ENCODE measurements around the gene BGN. TPM values are rescaled to one million over a fixed set of nuclear protein-coding genes. Genes with fewer than 3 reads are reported as not detected.

The BGN gene
- total RNA-seq, 1 experiment from 2014 or later = 1.2 TPM

DNA sequence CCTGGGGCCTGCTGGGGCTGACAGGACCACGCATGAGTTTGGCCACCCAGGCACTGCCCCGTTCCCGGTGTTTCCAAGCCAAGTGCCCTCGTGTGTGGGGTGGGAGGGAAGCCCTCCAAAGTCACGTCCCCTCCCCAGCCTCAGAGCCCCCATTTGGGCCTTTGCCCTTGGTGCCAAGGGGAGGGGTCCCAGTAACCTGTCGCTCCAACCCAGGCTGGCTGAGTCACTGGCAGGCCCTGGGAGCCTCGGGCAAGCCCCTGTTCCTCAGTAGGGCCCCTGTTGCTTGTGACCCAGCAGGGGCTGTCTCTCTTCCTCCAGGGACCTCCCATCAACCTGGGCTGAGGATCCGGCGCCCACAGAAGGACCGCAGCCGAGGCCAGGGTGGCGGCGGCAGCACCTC, 13.7 kb upstream of the BGN start:
- Mint-ChIP-seq H3K9me3 (peaks cover 28 to 35% of the 10 kb centered on the region in 2 experiments), H3K27ac (no peak overlapping the region), H3K4me3 (no peak overlapping the region), H3K4me1 (peaks cover 2% of the 10 kb centered on the region in 2 experiments; a peak in 3 of 4 replicates), H3K36me3 (ENCODE audit: insufficient read depth in 1 of 3, low read depth in 3 of 3) (peaks cover 0 to 2% (median under 1%) of the 10 kb centered on the region in 3 experiments; a peak in 1 of 7 replicates), H3K27me3 (ENCODE audit: low read depth) (peaks cover 5% of the 10 kb centered on the region)
- no peak overlapping the region for H2AK5ac ChIP-seq (ENCODE audit: insufficient read length, low read length)
- no peaks in the 10 kb centered on the region for H3K79me2 ChIP-seq (ENCODE audit: insufficient read depth, low read length)
- peaks cover 3% of the 10 kb centered on the region for H3K27me3 ChIP-seq (ENCODE audit: insufficient read depth, low read length)
- no peak overlapping the region for H2BK20ac ChIP-seq (ENCODE audit: low read depth, low read length, poor library complexity, severe bottlenecking)
- H2BK5ac ChIP-seq (ENCODE audit: insufficient read length, low read length) = no peak overlapping the region
- H3K23ac ChIP-seq (ENCODE audit: insufficient read length, low read depth, low read length) = no peak overlapping the region
- peaks cover 19% of the 10 kb centered on the region for H3K9me3 ChIP-seq (ENCODE audit: control insufficient read depth, low read depth, low read length)
- no peak overlapping the region for H3K56ac ChIP-seq (ENCODE audit: insufficient read length, low read depth, low read length)
- H3K14ac ChIP-seq (ENCODE audit: insufficient read depth, low read length) = no peak overlapping the region
- H3K4me2 ChIP-seq (ENCODE audit: insufficient read depth, insufficient read length, low read length) = no peak overlapping the region
- H3K4me1 ChIP-seq (ENCODE audit: insufficient read depth, low read length) = no peaks in the 10 kb centered on the region
- H4K5ac ChIP-seq (ENCODE audit: insufficient read length, low read depth, low read length) = no peak overlapping the region
- H4K20me1 ChIP-seq (ENCODE audit: control insufficient read depth, insufficient read depth, insufficient read length) = no peaks in the 10 kb centered on the region
- H3K27ac ChIP-seq (ENCODE audit: insufficient read length, low read depth, low read length) = no peak overlapping the region
- H3K23me2 ChIP-seq (ENCODE audit: insufficient read length, low read depth, low read length, poor library complexity, severe bottlenecking) = no peaks in the 10 kb centered on the region
- H4K91ac ChIP-seq (ENCODE audit: insufficient read length, low read depth, low read length) = no peak overlapping the region
- H3K79me1 ChIP-seq (ENCODE audit: insufficient read depth, low read depth, low read length, poor library complexity, severe bottlenecking) = no peaks in the 10 kb centered on the region
- H3K18ac ChIP-seq (ENCODE audit: insufficient read length, low read depth, low read length) = no peak overlapping the region
- DNase-seq = no peak
- TF ChIP-seq, protein P1, sequence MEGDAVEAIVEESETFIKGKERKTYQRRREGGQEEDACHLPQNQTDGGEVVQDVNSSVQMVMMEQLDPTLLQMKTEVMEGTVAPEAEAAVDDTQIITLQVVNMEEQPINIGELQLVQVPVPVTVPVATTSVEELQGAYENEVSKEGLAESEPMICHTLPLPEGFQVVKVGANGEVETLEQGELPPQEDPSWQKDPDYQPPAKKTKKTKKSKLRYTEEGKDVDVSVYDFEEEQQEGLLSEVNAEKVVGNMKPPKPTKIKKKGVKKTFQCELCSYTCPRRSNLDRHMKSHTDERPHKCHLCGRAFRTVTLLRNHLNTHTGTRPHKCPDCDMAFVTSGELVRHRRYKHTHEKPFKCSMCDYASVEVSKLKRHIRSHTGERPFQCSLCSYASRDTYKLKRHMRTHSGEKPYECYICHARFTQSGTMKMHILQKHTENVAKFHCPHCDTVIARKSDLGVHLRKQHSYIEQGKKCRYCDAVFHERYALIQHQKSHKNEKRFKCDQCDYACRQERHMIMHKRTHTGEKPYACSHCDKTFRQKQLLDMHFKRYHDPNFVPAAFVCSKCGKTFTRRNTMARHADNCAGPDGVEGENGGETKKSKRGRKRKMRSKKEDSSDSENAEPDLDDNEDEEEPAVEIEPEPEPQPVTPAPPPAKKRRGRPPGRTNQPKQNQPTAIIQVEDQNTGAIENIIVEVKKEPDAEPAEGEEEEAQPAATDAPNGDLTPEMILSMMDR (conservative IDR thresholded peaks at IDR 0.05) = no peak
- H2AFZ ChIP-seq (ENCODE audit: low read length) = no peak overlapping the region
- no peak overlapping the region for H3K9ac ChIP-seq (ENCODE audit: extremely low read depth, insufficient read length, low read length)
- H2BK120ac ChIP-seq (ENCODE audit: low read depth, low read length, poor library complexity, severe bottlenecking) = no peak overlapping the region
- WGBS (ENCODE audit: extremely low coverage, insufficient read length, low lambda C conversion rate) = no CpG with 5 or more reads among the region's 13 CpGs
- no peak overlapping the region for H2BK12ac ChIP-seq (ENCODE audit: insufficient read length, low read depth, low read length)
- no peak overlapping the region; the same call in 1 of the 2 replicates for H2BK15ac ChIP-seq (ENCODE audit: low read depth, low read length)
- H3K4ac ChIP-seq (ENCODE audit: low read depth, low read length) = no peak overlapping the region
- H4K8ac ChIP-seq (replicated peaks; ENCODE audit: insufficient read length, low read depth, low read length) = no peak overlapping the region
- no peak overlapping the region for H3T11ph ChIP-seq (ENCODE audit: low read length)
